NCI-H2081 (cell line): Measurements from ENCODE around the gene CD99L2.

ENCODE experiments used
- DNase-seq, 2 experiments: peaks; one replicate each; lab custom pipeline; 2025; lab: John Stamatoyannopoulos, UW

CD99L2 gene

DNA sequence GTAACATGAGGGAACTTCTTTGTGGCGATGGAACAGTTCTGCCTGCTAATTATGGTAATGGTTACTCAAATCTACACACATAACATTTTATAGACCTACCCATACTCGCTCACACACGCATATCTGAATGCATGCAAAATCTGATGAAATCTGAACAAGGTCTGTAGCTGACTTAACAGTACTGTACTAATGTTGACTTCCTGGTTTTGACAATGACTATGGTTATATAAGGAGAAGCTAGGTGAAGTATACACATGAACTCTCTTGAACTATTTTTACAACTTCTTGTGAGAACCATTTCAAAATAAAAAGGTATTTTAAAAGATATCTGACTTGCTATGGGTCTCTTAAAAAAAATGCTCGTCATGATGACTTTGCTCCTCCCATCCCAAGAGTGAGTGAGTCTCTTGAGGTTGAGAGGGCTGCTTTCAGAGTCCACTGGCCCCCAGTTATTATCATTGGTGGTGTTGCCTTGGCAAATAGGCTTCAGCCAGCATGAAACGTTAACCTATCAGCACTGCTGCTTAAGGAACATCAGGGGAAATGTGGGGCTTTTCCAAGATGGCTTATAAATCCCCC is 105.4 kb downstream of the CD99L2 start:
- DNase-seq = no peak

DNA sequence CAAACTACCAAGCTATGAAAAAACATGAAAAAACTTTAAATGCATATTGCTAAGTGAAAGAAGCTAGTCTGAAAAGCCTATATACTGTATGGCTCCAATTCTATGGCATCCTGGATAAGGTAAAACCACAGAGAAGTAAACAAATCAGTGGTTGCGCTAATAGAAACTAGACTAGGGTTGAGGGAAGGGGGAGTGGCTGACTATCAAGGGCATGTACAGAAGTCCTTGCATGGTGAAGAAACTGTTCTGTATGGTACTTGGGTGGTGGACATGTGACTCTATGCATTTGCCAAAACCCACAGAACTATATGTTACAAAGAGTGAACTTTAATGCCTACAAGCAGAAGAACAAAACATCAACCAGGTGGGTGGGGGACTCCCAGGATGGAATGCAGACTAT is 108.4 kb downstream of the CD99L2 start:
- DNase-seq = no peak

DNA sequence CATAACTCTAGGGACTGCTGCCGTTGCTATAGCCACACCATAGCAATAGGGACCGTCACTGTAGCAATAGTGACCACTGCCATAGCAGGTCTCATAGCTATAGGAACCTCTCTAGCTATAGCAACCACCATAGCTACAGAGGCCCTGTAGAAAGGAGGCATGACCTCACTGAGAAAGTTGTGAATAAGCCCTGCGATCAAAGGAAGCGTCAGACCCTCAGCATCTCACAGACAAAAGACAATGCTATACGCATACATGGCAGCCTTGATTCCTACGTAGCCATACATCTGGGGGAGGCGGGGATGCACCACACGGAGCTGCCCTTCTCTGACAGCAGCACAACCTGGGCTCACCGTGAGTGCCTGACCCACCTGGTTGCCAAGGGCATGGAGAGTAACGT is 116.8 kb downstream of the CD99L2 start:
- no peak for DNase-seq

DNA sequence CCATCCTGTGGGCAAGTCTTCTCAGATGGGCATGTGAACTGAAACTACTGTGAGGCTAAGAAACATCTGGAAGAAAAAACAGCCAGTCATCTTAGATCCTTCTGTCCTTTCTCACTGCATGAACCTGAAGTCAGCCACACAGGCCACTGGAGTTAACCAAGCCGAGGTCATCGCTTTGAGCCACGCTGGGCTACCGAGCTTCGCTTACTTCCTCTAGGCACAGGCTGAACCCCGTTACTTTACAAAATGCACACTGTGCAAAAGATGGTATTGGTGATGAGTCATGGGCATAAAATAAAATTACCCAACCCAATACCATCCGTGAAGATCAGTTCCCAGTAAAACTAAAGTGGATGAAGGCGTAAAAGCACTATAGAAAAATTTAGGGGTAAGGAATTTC is 119.1 kb downstream of the CD99L2 start:
- DNase-seq = no peak

DNA sequence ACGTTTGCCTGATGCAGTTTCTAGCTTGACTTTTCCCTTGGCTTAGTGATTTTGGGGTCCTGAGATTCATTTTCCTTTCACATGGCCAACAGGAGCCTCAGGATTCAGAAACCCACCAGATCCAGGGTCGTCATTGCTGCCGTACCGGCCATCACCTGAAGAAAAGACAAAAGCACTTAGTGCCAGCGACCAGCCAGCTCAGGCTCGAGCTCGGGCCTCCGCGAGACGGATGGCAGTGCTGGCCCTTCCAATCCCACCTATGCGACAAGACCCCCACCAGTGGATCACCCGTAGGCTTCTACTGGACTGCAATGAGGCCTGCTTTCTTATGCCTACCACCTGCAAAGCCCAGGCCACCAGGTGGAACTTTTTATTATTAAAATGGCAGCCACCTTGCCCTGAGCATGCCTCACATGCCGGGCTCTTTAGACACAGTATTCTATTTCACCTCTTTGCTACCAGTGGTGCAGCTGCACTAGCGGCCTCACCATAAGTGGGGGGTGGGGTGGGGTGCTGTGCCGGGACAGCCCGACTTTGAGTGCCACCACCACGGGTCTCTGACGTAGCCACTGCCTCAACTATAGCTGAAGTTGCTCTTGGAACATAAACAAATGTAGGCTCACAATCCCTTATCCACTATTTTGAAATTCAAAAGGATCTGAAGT is 121.0 kb downstream of the CD99L2 start:
- no peak for DNase-seq

DNA sequence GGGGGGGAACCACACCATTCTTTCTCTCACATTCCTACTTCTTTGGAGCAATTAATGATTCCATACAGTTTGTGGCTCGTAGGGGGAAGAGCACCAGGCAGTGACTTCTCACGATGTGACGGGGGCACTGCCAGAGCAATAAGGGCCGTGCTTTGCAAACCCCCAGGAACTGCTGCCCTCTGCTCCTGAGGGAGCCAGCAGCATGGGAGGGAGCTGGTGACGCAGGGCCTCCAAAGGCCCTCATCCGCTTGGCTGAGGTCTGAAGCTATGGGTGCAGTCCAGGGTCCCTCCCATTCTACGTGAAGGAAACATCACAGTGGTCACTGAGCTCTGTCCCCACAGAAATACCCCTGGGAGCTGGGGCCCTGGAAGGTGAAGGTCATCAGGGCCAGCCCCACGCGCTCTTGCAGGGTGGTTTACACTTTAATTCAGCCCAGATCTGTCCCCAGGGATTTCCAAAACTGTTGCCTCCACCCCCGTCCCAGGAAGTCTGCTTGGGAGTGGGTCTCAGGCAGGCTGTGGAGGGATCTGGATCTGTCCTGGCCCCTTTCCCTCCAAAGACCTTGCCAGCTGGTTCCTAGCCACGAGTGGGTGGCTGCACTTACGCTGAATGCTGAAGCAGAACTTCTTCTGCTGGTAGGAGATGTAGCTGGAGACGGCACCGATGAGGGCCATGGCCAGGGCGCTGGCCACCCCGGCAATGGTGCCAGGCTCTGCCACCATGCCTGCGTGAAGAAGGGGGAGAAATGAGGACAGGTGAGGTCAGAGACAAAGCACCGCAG is 122.7 kb downstream of the CD99L2 start:
- no peak for DNase-seq

DNA sequence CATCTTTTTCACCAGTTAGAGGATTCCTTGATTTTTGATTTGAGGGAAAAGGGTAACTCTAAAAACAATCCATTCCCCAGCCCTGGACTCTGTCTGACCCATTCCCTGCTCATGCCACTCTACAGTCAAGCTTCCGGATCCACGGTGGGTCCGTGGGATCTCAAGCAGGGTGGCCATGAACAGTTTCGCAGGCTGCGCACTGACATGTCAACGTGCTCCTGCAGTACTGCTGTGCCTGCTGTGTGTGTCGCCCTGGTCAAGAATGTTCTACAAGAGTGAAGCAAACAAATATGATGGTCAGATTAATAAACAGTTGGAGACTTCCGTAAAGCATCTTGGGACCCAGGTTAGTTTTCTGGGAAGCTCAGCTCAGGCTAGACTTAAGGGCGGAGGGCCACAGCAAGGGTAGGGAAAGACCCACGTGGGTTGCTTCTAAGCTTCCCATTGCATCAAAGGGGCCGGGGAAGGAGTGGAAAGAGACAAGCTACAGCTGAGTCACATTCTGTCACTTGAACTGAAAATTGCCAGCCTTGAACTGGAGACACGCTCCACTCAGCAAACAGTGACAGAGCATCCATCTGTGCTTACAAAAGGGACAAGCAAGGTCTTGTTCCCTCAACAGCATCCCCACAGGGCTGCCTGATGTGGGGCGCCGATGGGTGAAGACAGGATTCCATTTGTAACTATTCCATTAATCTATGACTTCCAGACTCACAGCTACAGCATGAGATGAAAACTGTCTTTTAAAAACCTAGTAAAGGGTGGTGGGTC is 123.5 kb downstream of the CD99L2 start:
- DNase-seq = no peak

DNA sequence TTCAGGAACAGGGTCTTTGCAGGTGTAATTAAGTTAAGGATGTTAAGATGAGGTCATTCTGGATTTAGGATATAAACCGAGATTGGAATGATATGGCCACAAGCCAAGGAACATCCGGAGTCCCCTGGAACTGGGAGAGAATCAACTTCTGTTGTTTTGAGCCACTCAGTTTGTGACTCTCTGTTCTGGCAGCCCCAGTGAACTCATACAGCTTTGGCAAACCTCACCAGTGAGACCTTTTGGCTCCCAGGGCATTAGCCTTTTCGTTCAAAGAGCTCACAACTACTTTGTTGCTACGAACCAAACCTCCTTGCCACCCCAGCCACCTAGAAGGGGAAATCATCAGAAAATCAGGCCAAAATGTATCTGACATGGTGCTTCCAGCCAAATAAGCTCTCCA is 124.8 kb downstream of the CD99L2 start:
- no peak for DNase-seq

DNA sequence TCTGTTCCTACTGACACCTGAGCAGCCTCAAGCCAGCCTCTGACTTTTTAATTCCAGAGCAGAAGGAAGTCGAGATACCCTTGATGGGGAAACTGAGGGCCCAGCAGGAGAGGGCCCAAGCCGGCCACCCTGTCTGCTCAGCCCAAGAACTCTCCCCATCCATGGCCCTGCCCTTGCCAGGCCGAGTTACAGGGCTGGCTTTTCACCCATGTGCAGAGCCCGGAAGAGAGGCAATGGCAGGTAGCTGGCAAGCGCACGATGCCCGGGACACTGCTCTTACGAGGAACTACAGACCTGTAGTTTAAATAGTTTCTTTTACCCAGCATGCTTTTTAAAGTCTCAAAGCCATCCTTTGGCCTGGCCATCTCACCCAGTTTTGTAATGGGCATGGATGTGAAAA is 125.4 kb downstream of the CD99L2 start:
- no peak for DNase-seq

DNA sequence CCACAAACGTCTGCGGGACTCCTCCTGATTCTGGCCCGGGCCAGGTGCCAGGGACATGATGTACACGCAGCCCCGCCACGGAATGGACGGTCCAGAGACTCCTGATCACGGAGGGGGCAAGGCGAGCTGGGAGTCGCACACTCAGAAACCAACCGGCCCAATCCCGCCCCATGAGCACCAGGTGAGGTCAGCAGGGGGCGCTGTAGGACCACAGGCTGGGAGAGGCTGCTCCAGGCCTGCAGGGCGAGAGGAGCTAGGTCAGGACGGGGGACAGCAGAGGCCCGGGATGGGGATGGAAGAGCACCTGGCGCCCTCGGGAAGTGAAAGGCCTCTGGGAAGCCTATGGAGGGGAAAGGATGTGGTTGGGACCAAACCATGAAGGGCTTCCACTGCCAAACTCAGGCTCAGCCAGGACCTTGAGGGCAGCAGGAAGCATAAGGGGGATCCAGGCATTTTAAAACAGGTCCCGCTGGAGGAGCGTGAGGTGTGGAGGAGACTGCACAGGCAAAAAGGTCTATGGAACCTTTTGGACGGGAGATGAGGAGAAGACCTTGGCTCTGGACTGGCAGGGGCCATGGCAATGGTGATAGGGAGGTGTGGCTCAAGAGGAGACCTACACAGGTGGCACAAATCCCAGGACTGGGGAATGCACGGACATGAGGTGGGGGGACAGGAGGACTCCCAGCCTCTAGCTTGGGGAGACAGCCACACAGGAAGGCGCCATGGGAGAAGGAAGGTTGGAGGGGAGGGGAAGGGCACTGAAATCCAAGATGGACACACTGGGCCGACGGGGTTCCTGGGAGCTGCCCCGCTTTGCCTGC is 126.1 kb downstream of the CD99L2 start:
- peak; percentile 42 to 46 for DNase-seq

DNA sequence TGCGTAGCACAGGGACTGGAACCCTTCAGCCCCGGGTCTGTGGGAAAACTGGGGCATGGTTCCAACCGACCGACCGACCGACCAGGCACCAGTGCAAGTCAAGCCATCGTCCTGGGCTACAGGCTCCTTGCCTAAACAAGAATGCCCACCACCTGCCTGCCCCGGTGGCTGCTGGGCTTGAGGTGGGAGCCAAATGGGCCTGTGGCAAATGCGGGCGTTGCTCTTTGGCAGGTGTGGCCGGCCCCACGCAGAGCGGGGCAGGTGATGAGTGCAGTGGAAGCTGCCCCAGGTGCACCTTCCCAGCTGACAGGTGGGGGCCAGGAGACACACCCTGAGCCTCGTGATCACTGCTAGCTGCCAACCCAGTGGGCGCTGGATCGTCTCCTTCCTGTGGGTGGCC is 127.4 kb downstream of the CD99L2 start:
- peak in 1 of 2 experiments; percentile 17 for DNase-seq

DNA sequence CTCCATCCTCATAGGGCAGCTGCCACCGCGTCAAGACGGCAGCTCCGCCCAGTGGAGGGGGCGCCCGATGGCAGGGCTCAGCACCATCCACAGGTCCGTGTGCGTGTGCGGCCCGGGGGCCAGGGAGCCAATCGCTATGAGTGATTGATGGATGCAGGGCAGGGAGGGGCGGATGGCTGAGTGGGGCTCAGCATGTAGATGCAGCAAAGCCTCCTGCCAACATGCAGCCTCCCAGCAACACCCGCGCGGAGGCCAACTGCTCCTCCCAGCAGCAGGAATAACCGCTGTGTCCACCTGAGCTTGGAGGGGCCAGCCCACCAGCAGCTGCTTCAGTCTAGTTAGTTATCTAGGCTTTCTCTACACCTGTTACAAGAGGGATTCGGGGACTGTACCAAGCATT is 127.8 kb downstream of the CD99L2 start:
- no peak for DNase-seq

DNA sequence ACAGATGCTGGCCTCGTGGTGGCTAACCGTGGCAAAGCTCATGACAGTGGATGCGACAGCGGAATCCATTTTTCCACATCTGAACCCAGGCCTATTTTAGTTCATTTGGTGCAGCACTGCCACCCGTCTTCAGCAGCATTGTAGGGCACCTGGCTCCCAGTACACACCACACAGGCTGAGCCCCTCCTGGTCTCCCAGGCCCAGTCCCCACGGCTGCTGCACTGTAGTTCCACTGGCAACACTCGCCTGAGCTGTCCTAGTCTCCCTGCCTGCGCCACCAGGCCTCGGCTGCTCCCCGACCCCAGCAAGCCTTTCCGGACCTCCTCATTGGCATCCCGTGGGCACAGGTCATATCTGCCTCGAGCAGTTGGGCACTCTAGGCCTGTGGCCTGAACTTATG is 129.1 kb downstream of the CD99L2 start:
- no peak for DNase-seq

DNA sequence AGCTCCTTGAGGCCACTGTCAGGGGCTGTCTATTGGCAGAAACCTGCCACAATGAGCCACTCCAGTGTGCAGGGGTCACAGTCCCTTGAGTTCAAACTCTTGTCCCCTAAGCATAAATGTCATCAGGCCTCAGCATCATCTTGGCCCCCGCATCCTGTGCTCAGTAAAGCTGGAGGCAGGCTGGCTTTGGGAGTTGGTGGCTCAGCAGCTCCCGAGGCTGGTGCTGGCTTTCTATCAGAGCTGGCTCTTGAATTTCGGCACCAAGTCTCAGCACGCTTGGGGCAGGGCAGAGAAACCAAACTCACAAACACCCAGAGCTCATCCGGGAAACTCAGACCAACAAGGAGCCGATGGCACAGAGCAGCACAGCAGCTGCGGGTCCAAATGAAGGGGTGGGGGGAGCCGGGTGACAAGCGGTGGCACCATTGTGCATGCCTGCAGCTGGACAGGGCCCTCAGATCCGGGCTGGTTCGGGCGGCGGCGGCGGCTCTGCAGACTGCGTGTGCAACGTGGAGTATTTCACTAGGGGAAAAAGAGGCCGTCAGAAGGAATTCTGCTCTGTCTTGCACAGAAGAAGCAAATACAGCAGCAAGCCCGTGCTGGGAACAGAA is 129.8 kb downstream of the CD99L2 start:
- no peak for DNase-seq

DNA sequence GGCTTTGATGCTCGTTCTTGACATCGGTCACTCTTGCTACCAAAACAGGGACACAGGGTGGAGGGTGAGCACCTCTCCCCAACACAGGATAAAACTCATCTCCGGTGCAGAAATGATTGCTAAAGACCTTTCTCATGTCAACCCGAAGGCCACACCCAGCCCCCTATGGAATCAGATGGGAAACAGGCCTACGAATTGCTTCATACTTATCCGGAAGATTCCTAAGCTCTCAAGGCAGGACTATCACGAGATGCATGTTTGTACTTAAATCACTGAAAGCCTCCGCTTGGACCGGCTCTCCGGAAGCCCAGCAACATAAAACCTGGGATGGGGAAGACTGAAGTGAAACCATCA is 130.4 kb downstream of the CD99L2 start:
- no peak for DNase-seq

DNA sequence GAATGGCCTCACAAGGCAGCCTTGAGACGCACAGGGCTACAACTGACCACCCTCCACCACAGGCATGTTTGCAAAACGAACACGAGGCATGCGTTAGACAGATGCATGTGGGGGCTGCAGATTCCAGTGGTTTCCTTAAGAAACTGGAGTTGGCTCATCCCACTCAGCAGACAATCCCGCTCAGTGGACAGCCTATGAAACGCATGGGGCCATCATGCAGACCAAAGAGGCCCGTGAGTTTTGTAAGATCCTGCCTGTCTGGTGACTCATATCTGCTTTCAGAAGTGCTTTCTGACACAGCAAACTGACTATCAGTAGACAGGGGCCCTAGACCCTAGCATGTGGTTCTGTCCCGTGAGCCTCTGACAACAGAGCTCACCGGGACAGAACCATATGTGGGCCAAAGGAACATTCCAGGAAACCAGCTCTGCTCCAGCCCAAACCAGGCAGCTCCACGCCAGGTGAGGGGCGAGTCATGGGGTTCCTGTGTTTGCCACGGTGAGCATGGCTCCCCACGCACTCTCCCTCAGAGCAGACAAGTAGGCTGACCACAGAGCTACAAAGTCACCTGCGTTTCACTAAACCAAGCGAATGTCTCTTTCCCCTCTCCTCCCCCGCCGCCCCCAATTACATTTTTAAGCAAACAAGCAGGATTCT is 130.9 kb downstream of the CD99L2 start:
- no peak for DNase-seq

DNA sequence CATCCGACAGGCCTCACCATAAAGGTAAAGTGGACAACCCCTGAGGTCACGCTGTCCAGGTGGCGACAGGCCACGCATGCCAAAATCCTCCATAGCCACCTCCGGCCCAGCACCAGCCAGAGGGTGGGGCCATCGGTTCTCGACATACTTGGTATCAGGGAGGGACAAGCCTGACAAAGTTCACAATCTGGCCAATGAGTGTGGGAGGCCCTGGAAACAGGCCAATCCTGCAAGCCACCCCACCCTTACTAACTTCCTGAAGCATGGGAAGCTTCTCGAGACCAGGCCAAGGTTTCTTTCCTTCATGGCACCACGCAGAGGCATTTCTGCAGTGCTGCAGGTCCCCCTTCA is 131.4 kb downstream of the CD99L2 start:
- DNase-seq = no peak

DNA sequence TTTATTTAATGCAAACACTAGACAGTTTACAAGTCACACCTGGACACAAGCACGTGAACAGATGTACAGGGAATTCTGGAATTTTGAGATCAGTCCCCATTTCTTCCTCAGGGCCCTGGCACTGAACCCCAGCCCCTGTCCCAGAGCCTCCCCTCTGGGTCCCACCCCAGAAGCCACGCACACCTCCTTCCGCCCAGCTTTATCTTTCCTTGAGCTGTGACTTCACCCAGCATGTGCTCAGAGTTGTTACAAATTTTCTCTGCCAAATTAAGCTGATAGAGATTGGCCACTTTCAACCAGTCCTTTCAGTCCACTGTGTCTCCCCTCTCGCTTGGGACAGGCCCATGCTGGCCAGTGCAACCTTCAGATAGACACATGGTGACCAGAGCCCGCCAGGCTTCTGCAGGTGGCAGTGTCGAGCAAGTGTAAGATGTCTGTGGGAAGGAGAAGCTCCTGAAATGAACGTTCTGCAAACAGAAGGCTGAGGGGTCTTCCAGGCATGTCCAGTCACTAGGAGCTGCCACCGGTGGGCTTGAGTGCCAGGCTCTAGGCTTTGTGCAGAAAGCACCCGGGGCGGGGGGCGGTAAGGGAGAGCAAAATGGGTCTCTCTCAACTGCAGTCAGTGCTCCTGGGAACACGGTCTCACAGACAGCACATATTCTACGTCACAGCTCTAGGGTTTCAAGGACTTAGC is 132.0 kb downstream of the CD99L2 start:
- DNase-seq = no peak

DNA sequence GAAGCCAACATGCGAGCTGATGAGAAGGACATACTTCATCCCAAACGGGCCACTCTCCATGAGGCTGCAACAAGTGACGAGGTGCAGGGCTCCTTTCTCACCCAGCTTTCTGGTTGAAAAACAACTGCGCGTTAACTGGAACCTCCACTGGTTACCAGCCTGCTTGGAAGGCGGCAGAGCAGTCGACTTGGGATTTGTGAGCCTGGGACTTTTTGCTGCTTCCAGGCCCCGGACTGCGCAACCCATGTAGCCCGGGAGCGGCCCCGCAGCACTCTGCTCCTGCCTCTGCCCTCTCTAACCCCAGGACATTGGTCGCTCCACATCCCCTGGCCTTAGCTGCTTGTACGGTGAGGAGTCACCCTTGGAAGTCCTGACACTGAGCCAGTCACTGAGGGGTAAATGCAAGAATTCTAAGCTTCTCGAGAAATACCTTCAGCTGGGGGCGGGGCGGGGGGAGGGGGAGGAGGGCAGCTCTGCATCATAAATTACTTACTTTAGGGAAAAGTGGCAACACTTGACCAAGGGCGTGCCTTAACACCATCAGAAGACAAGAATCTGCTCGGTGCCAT is 132.6 kb downstream of the CD99L2 start:
- DNase-seq = no peak

DNA sequence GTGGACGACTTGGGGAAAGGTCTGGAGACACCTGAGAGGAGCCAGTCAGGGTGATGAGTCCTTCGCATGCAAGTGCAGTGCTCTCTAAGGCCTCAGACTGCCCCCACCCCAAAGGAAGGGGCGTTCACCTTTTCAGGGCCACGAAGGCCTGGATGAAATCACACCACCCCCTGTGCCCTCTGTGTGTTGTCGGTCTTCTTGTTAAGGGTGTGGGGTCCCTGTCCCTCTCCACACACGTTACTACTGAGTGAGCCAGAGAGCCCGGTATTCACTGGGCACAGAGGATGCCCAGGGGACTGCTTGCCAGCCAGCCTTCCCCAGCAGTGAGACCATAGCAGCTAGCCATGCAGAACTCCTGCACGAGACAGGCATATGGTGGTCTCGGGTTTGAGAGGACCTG is 133.2 kb downstream of the CD99L2 start:
- no peak for DNase-seq
